ENCODE measurements around the gene LTBP3. TPM values are rescaled to one million over a fixed set of nuclear protein-coding genes. Genes with fewer than 3 reads are reported as not detected.

The LTBP3 gene
- total and polyA plus RNA-seq, 8 donors, result 44.7 to 151 (median 68.6) TPM

- TF ChIP-seq CTCF (IDR thresholded peaks at IDR 0.05), result no peak
- no peaks in the 10 kb centered on the region for H3K27me3 ChIP-seq
- intact Hi-C loops (cut with DNase I), result no loop called here
- peaks cover 55 to 70% (median 57%) of the 10 kb centered on the region in 3 donors for H3K4me1 ChIP-seq
- no peaks in the 10 kb centered on the region for H3K9me3 ChIP-seq
- H3K36me3 ChIP-seq, result no peaks in the 10 kb centered on the region
- H3K27ac ChIP-seq, result peak overlapping the region; percentile 61 to 88 (median 76)
- no peak overlapping the region for H3K4me3 ChIP-seq
- FAIRE-seq (no peak), DNase-seq (peak in 5 of 6 donors; percentile 55 to 80 (median 74)), ATAC-seq (peak in 3 of 4 donors; percentile 7 to 21 (median 8))
- 53 to 59% methylated on average over 12 of the region's 12 CpGs for WGBS, 2 donors
These were observed 64.6 kb downstream of the LTBP3 start for GRCh38 chr11:65493367-65494176.

GRCh38 chr11:65492637-65493366, 65.4 kb downstream of the LTBP3 start:
- intact Hi-C loops (cut with DNase I), result no loop called here
- Histone ChIP-seq H3K27me3 (no peaks in the 10 kb centered on the region), H3K9me3 (no peaks in the 10 kb centered on the region), H3K4me3 (no peak overlapping the region), H3K36me3 (no peaks in the 10 kb centered on the region), H3K4me1 (peaks cover 63 to 78% (median 64%) of the 10 kb centered on the region in 3 donors), H3K27ac (peak overlapping the region; percentile 61 to 88 (median 76))
- no peak for TF ChIP-seq CTCF (IDR thresholded peaks at IDR 0.05)
- FAIRE-seq, result no peak
- peak in 1 of 4 donors; percentile 6 for ATAC-seq
- peak in 4 of 6 donors; percentile 46 to 70 (median 58) for DNase-seq
- 59 to 70% methylated on average over 6 of the region's 6 CpGs for WGBS, 2 donors

- TF ChIP-seq CTCF (IDR thresholded peaks at IDR 0.05), result no peak
- WGBS, 2 donors, result 75 to 84% methylated on average over 4 of the region's 4 CpGs
- H3K9me3 ChIP-seq, result no peaks in the 10 kb centered on the region
- no peaks in the 10 kb centered on the region for H3K36me3 ChIP-seq
- DNase-seq (no peak), FAIRE-seq (no peak), ATAC-seq (no peak)
- H3K27ac ChIP-seq, result peak overlapping the region in 3 of 4 donors; percentile 65 to 88 (median 87)
- intact Hi-C loops (cut with DNase I), result no loop called here
- no peak overlapping the region for H3K4me3 ChIP-seq
- H3K4me1 ChIP-seq, result peaks cover 64 to 80% (median 65%) of the 10 kb centered on the region in 3 donors
- H3K27me3 ChIP-seq, result no peaks in the 10 kb centered on the region
These were observed 65.8 kb downstream of the LTBP3 start for GRCh38 chr11:65492387-65492636.

GRCh38 chr11:65491614-65492386, 66.4 kb downstream of the LTBP3 start:
- intact Hi-C loops (cut with DNase I), result no loop called here
- H3K27me3 ChIP-seq, result no peaks in the 10 kb centered on the region
- FAIRE-seq (no peak), ATAC-seq (peak; percentile 46 to 62 (median 54)), DNase-seq (peak; percentile 76 to 90 (median 81))
- H3K4me3 ChIP-seq, result no peak overlapping the region
- WGBS, 2 donors, result 24 to 28% methylated on average over 17 of the region's 17 CpGs
- H3K27ac ChIP-seq, result peak overlapping the region; percentile 49 to 88 (median 76)
- no peaks in the 10 kb centered on the region for H3K9me3 ChIP-seq
- no peak for TF ChIP-seq CTCF (IDR thresholded peaks at IDR 0.05)
- H3K36me3 ChIP-seq, result no peaks in the 10 kb centered on the region
- peaks cover 62 to 79% (median 62%) of the 10 kb centered on the region in 3 donors for H3K4me1 ChIP-seq
